K562 (cell line): ENCODE results near the gene IBA57. TPM values are rescaled to one million over a fixed set of nuclear protein-coding genes. Genes with fewer than 3 reads are reported as not detected.

ENCODE experiments used
- ATAC-seq: fragments of 200-7000 bp; cut with Tn5 transposase; 3 replicates; pipeline ENCODE4 v1.9.1; 2020; ENCODE audit warnings: moderate library complexity
- BruUV-seq: library from RNA; stranded (reverse); fragments of 400-500 nt; replicated peaks from 2 replicates; lab custom pipeline; 2021; lab: Mats Ljungman, UMichigan
- CTCF ChIA-PET: fragments of 300-600 bp; formaldehyde crosslinking; extraction: SDS; loops from one replicate; lab custom pipeline; 2021; ENCODE audit warnings: low intra/inter-chr PET ratio; lab: Yijun Ruan, JAX
- POLR2A ChIA-PET: fragments of 300-600, 350-650 bp; sonication (Branson Sonifier 250); formaldehyde crosslinking; extraction: SDS; loops from one replicate; lab custom pipeline; 2021; ENCODE audit warnings: antibody characterized with exemption, inconsistent platforms; lab: Yijun Ruan, JAX
- DNase-seq, 4 experiments: peaks; one replicate each; pipeline versions ENCODE4 v3.0.0 to v3.0.0-alpha.2; 2011 to 2018; ENCODE audit warnings: low spot score in 3 of 4, mixed read lengths in 3 of 4; ENCODE audit errors: extremely low read depth in 1 of 4
- FAIRE-seq: peaks from 2 replicates; lab custom pipeline; 2011; peaks lifted over from hg19 to GRCh38; lab: Jason Lieb, UNC
- H2AFZ ChIP-seq: 2 replicates; pipeline ENCODE4 v1.6.0; 2011; ENCODE audit warnings: low read depth, low read length, control low read depth, inconsistent platforms
- H3K27ac ChIP-seq: fragments of 200-600 bp; 3 replicates; pipeline ENCODE4 v1.8.0; 2011; ENCODE audit warnings: low read depth, mild to moderate bottlenecking, control low read depth, inconsistent platforms, low read length, moderate library complexity, mixed read lengths; ENCODE audit errors: extremely low read depth
- H3K27me3 ChIP-seq, 2 experiments: fragments of 300-600 bp in 1 of 2; 2 replicates in 1 of 2; 3 replicates in 1 of 2; pipeline versions ENCODE4 v1.6.0 to v1.8.0; 2011; ENCODE audit warnings: inconsistent platforms in 2 of 2, low read length in 2 of 2, mild to moderate bottlenecking in 1 of 2, mixed read lengths in 1 of 2, moderate library complexity in 1 of 2; ENCODE audit not compliant: control insufficient read depth in 2 of 2, insufficient read depth in 2 of 2
- H3K36me3 ChIP-seq: fragments of 300-600 bp; 3 replicates; pipeline ENCODE4 v1.8.0; 2011; ENCODE audit warnings: mild to moderate bottlenecking, low read length, inconsistent platforms; ENCODE audit not compliant: control insufficient read depth, insufficient read depth
- H3K4me1 ChIP-seq, 2 experiments: fragments of 200-600 bp in 1 of 2; replicated peaks in 1 of 2; 2 replicates in 1 of 2; 3 replicates in 1 of 2; pipeline versions ENCODE4 v1.5.1 to v1.8.0; 2011; ENCODE audit warnings: inconsistent platforms in 2 of 2, low read length in 2 of 2, mild to moderate bottlenecking in 1 of 2, mixed read lengths in 1 of 2, moderate library complexity in 1 of 2; ENCODE audit not compliant: control insufficient read depth in 2 of 2, insufficient read depth in 2 of 2
- H3K4me2 ChIP-seq: 2 replicates; pipeline ENCODE4 v1.6.1; 2011; ENCODE audit warnings: low read length, control low read depth, inconsistent platforms, mixed read lengths; ENCODE audit not compliant: insufficient read depth
- H3K4me3 ChIP-seq: fragments of 200-600 bp; sonication (generic), shearing (Covaris generic); 2 replicates; pipeline ENCODE4 v1.5.1; 2016; ENCODE audit warnings: control low read depth, inconsistent platforms
- H3K79me2 ChIP-seq: fragments of 200-600 bp; 3 replicates; pipeline ENCODE4 v1.8.0; 2011; ENCODE audit warnings: low read length, inconsistent platforms; ENCODE audit not compliant: control insufficient read depth, insufficient read depth
- H3K9ac ChIP-seq, 2 experiments: 2 replicates each; pipeline versions ENCODE4 v1.6.0 to v1.6.1; 2011; ENCODE audit warnings: low read depth in 2 of 2, low read length in 2 of 2, control low read depth in 1 of 2, inconsistent platforms in 1 of 2, mild to moderate bottlenecking in 1 of 2, mixed read lengths in 1 of 2; ENCODE audit not compliant: insufficient read depth in 1 of 2
- H3K9me1 ChIP-seq: one replicate; pipeline ENCODE4 v1.6.0; 2011; ENCODE audit warnings: inconsistent platforms, mild to moderate bottlenecking, low read length, moderate library complexity; ENCODE audit not compliant: control insufficient read depth, insufficient read depth
- H3K9me3 ChIP-seq: replicated peaks from 2 replicates; pipeline ENCODE4 v1.5.1; 2011; ENCODE audit warnings: low read depth, low read length, inconsistent platforms; ENCODE audit not compliant: control insufficient read depth, insufficient read depth
- H4K20me1 ChIP-seq: replicated peaks from 2 replicates; pipeline ENCODE4 v1.6.1; 2011; ENCODE audit warnings: low read length, inconsistent platforms, mixed read lengths; ENCODE audit not compliant: control insufficient read depth, insufficient read depth
- NEUROD1 ChIP-seq: fragments of 150-350 bp; IDR thresholded peaks from 2 replicates; pipeline ENCODE4 v1.6.1; 2014; ENCODE audit warnings: borderline replicate concordance, low read length, low read depth; ENCODE audit not compliant: partially characterized antibody
- PRMT5 ChIP-seq: sonication (generic); formaldehyde crosslinking; IDR thresholded peaks from 2 replicates; pipeline ENCODE4 v1.5.0; 2020; ENCODE audit warnings: missing genetic modification reagents
- RCOR1 ChIP-seq, 2 experiments: IDR thresholded peaks; 2 replicates each; pipeline ENCODE4 v1.6.1; 2012; ENCODE audit warnings: low read depth in 2 of 2, low read length in 2 of 2, borderline replicate concordance in 1 of 2, improper control_type of control experiment in 1 of 2
- THRB ChIP-seq: fragments of 450-650 bp; formaldehyde crosslinking; conservative IDR thresholded peaks from 2 replicates; pipeline ENCODE4 v1.4.0; 2022; ENCODE audit warnings: mild to moderate bottlenecking, missing genetic modification characterization
- ZBTB17 ChIP-seq: fragments of 450-650 bp; formaldehyde crosslinking; IDR thresholded peaks from 2 replicates; pipeline ENCODE4 v1.4.0; 2020; ENCODE audit warnings: mild to moderate bottlenecking
- ZBTB5 ChIP-seq: fragments of 450-650 bp; IDR thresholded peaks from 2 replicates; pipeline ENCODE4 v1.6.1; 2017; ENCODE audit warnings: antibody characterized with exemption
- ZNF232 ChIP-seq: sonication (generic); formaldehyde crosslinking; IDR thresholded peaks from 2 replicates; pipeline ENCODE4 v1.8.0; 2022; ENCODE audit warnings: mild to moderate bottlenecking, missing genetic modification reagents
- WGBS: fragments of 100-300 bp; shearing (Covaris generic); methylation state at CpG from one replicate; pipeline ENCODE4 v1.1.6; 2016; ENCODE audit warnings: low coverage, mixed read lengths; ENCODE audit not compliant: insufficient coverage; ENCODE audit errors: missing lambda C conversion rate; 5-methylcytosine and 5-hydroxymethylcytosine counted together
- in situ Hi-C: fragments of 300-500 bp; cut with MboI; formaldehyde crosslinking; loops from 4 replicates; pipeline ENCODE4 v1.15.0; 2018; ENCODE audit warnings: inconsistent platforms, mixed read lengths
- intact Hi-C: fragments of 100-400 bp; cut with micrococcal nuclease; formaldehyde crosslinking; loops from 2 replicates; pipeline ENCODE4 v1.14.2; 2022
- polyA plus RNA-seq, 8 experiments: library from polyadenylated mRNA; depleted of rRNA in 4 of 8; stranded (reverse) in 5 of 8; unstranded in 3 of 8; fragments of >200 nt; fragmentation: Nextera tagmentation in 2 of 8; fragmentation: Illumina TruSeq in 1 of 8; extraction: Ambion mirVana in 2 of 8; extraction: Trizol in 1 of 8; gene quantifications; 2 replicates each; pipeline versions ENCODE4 v1.2.1 to v1.2.3, GENCODE V29; 2011 to 2014; ENCODE audit warnings: inconsistent platforms in 1 of 8, missing spikeins in 1 of 8
- total RNA-seq, 7 experiments: library from RNA; depleted of rRNA in 6 of 7; stranded (reverse); fragments of >200 nt in 6 of 7; fragmentation: Illumina TruSeq in 2 of 7; extraction: Trizol in 2 of 7; gene quantifications; 2 replicates each; pipeline versions ENCODE4 v1.2.1 to v1.2.3, GENCODE V29; 2011 to 2021; ENCODE audit warnings: low replicate concordance in 1 of 7

The IBA57 gene
- total and polyA plus RNA-seq, 9 of the 15 experiments (the other 6 are each of a cell fraction or from before 2014, with no cell fraction given), result 0.77 to 15.5 (median 2.7) TPM

GRCh38 chr1:228156941-228157728, 8.5 kb upstream of the IBA57 start (continued):
- TF ChIP-seq ZBTB5 (no peak), PRMT5 (no peak)

- H3K27ac ChIP-seq, result no peak overlapping the region
- no peak overlapping the region for H2AFZ ChIP-seq
- intact Hi-C loops (no loop called here), in situ Hi-C loops (no loop called here)
- FAIRE-seq (no peak), DNase-seq (no peak), ATAC-seq (no peak)
- H3K9ac ChIP-seq, result no peak overlapping the region
- peaks cover 3% of the 10 kb centered on the region for H3K9me1 ChIP-seq
- no peak for TF ChIP-seq THRB (CRISPR knock-in tag)
- no peak for TF ChIP-seq ZBTB17 (CRISPR knock-in tag)
- TF ChIP-seq NEUROD1, result no peak
- no peak for TF ChIP-seq ZNF232
- TF ChIP-seq RCOR1 (IDR thresholded peaks at IDR 0.05; ENCODE audit: borderline replicate concordance in 1 of 2, low read depth in 2 of 2, low read length in 2 of 2), result no peak
- WGBS, result 79% methylated on average over 27 of the region's 43 CpGs
- H3K27me3 ChIP-seq, result no peaks in the 10 kb centered on the region
- no peaks in the 10 kb centered on the region for H3K9me3 ChIP-seq
- no TSS peak for BruUV-seq
- H4K20me1 ChIP-seq, result no peaks in the 10 kb centered on the region; the same call in 1 of the 2 replicates
- no peaks in the 10 kb centered on the region for H3K36me3 ChIP-seq
- H3K79me2 ChIP-seq, result no peaks in the 10 kb centered on the region
- no peak overlapping the region for H3K4me2 ChIP-seq
- no peak overlapping the region for H3K4me3 ChIP-seq
- CTCF ChIA-PET, result no interaction called here
- peaks cover 0 to 55% of the 10 kb centered on the region in 2 experiments; a peak in 3 of 5 replicates for H3K4me1 ChIP-seq
- POLR2A ChIA-PET, result interaction anchor here (1.4 kb wide), 1 partner anchor 9 kb away, joined by 7 read pairs; no protein-coding TSS in a partner anchor
Measured at GRCh38 chr1:228157729-228158126, 7.9 kb upstream of the IBA57 start.
